Spleen (tissue), 7 donors: ENCODE data around the gene FGFR2.

Experiments used
- POLR2AphosphoS5 ChIP-seq, 3 donors: sonication (generic); formaldehyde crosslinking; IDR thresholded peaks; one replicate each; pipeline ENCODE4 v1.5.1; 2017; ENCODE audit warnings: antibody characterized with exemption in 3 of 3
- TF ChIP-seq, protein P1 (sequence below), 11 experiments: fragments of 200-600 bp in 7 of 11; fragments of 450-650 bp in 4 of 11; sonication (generic) in 4 of 11; IDR thresholded peaks in 8 of 11; conservative IDR thresholded peaks in 3 of 11; 1 replicate in 7 of 11; 2 replicates in 4 of 11; pipeline versions ENCODE4 v1.4.0 to v1.8.0; 2016 to 2021; ENCODE audit warnings: antibody characterized with exemption in 11 of 11, inconsistent platforms in 4 of 11, mild to moderate bottlenecking in 1 of 11
- donor health status: DM: no; HTN: no; CAD: no; lungs with moderate emphysema.
- donor health status: DM: no; HTN: no; CAD: no.
- donor health status: DM: no; HTN: no; CAD: no.

DNA sequence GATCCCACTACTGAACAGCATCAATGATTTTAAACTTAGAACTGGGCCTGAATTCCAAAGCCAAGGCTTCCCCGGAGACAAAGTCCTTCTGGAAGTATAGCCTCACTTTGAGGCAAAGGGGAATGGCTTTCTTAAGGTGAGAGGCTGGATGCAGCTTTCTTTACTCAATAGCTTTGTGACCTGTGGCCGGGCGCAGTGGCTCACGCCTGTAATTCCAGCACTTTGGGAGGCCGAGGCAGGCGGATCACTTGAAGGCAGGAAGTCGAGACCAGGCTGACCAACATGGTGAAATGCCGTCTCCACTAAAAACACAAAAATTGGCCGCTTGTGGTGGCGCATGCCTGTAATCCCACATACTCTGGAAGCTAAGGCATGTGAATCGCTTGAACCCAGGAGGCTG lies 3.2 kb upstream of the FGFR2 start:
- TF ChIP-seq, protein P1, sequence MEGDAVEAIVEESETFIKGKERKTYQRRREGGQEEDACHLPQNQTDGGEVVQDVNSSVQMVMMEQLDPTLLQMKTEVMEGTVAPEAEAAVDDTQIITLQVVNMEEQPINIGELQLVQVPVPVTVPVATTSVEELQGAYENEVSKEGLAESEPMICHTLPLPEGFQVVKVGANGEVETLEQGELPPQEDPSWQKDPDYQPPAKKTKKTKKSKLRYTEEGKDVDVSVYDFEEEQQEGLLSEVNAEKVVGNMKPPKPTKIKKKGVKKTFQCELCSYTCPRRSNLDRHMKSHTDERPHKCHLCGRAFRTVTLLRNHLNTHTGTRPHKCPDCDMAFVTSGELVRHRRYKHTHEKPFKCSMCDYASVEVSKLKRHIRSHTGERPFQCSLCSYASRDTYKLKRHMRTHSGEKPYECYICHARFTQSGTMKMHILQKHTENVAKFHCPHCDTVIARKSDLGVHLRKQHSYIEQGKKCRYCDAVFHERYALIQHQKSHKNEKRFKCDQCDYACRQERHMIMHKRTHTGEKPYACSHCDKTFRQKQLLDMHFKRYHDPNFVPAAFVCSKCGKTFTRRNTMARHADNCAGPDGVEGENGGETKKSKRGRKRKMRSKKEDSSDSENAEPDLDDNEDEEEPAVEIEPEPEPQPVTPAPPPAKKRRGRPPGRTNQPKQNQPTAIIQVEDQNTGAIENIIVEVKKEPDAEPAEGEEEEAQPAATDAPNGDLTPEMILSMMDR (IDR thresholded peaks at IDR 0.05 in 8 of 11, conservative IDR thresholded peaks at IDR 0.05 in 3 of 11), result no peak
- TF ChIP-seq POLR2AphosphoS5 (IDR thresholded peaks at IDR 0.05), result no peak
